Measurements from ENCODE around the gene RRAGB. TPM values are rescaled to one million over a fixed set of nuclear protein-coding genes. Genes with fewer than 3 reads are reported as not detected.
"Not testable (repeated sequence)": the region's sequence is repeated elsewhere in the genome, so short reads cannot be mapped to it uniquely, and the experiment has no call there.

Gene RRAGB, protein sequence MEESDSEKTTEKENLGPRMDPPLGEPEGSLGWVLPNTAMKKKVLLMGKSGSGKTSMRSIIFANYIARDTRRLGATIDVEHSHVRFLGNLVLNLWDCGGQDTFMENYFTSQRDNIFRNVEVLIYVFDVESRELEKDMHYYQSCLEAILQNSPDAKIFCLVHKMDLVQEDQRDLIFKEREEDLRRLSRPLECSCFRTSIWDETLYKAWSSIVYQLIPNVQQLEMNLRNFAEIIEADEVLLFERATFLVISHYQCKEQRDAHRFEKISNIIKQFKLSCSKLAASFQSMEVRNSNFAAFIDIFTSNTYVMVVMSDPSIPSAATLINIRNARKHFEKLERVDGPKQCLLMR
- total RNA-seq (2014; rRNA removed; shearing (Covaris generic); ENCODE audit: low replicate concordance): 6.0 and 20.2 TPM in 2 replicates

DNA sequence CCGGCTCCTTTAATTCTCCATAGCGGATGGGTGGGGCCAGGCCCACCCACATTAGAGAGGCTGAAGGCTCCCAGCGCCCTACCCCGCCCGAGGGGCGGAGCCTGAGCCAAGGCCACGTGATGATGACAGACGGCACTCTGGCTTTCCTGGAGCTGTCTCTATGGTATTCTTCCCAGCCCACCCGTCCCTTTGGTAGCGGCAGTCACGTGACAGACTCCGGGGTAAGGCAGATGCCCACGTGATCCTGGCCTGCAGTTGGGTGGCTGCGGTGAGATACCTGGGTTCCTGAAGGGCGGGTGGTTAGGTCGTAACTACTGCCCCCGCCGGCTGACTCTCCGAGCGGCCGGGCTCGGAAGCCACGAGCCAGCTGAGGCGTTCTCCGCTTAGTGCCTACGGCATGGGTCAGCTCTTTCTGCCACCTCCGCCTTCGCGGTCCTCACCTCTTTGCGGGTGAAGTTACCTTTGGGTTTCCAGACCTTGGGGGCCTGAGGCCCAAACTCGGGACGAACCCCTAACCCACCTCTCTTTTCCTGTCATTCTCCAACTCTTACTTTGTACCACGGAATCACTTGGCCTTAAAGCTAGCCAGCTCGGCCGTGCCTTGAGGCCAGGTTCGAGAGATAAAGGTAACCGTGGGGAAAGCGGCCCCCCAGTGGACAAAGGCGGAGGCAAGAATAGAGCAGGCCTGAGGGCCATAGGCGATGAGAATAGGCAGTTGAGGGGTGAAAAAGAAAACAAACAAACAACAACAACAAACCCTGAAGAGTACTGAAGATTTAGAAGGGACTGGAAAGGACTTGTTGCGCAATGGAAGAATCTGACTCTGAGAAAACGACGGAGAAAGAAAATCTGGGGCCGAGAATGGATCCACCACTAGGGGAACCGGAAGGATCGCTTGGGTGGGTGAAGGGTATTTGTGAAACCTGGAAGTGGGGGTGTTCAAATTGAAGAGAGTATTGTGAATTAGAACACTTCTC lies at the start of gene RRAGB:
Gene RRAGB (plus strand): TSS at position 229 of the 977 bp plus-strand sequence. CDS start 579 bp downstream, at position 808.
- in situ Hi-C loops (cut with HindIII; ENCODE audit: low pct_unique_long_range_greater_than_20kb, low sequenced_read_pairs): no loop called here

DNA sequence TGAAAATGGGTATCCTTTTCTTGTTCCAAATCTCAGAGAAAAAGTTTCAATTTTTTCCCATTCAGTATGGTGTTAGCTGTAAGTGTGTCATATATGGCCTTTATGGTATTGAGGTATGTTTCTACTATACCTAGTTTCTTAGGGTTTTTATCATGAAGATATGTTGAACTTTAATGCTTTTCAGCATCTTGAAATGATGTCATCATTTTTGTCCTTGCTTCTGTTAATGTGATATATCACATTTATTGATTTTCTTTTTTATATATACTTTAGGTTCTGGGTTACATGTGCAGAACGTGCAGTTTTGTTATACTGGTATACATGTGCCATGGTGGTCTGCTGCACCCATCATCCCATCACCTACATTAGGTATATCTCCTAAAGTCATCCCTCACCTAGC lies 49.5 kb upstream of the RRAGB start:
- DNase-seq (ENCODE audit: low read depth): no peak
- in situ Hi-C loops (cut with HindIII; ENCODE audit: low pct_unique_long_range_greater_than_20kb, low sequenced_read_pairs): no loop called here

More for the DNA sequence above, at the start of gene RRAGB:
- DNase-seq (ENCODE audit: low read depth): peak; percentile 92

DNA sequence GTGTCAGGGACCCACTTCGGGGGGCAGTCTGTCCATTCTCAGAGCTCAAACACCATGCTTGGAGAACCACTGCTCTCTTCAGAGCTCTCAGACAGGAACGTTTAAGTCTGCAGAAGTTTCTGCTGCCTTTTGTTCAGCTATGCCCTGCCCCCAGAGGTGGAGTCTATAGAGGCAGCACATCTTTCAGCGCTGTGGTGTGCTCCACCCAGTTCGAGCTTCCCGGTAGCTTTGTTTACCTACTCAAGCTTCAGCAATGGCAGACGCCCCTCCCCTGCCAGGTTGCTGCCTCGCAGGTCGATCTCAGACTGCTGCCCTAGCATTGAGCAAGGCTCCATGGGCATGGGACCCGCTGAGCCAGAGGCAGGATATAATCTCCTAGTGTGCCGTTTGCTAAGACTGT lies 29.0 kb upstream of the RRAGB start:
- DNase-seq (ENCODE audit: low read depth); in situ Hi-C loops (cut with HindIII; ENCODE audit: low pct_unique_long_range_greater_than_20kb, low sequenced_read_pairs): not testable (repeated sequence)

DNA sequence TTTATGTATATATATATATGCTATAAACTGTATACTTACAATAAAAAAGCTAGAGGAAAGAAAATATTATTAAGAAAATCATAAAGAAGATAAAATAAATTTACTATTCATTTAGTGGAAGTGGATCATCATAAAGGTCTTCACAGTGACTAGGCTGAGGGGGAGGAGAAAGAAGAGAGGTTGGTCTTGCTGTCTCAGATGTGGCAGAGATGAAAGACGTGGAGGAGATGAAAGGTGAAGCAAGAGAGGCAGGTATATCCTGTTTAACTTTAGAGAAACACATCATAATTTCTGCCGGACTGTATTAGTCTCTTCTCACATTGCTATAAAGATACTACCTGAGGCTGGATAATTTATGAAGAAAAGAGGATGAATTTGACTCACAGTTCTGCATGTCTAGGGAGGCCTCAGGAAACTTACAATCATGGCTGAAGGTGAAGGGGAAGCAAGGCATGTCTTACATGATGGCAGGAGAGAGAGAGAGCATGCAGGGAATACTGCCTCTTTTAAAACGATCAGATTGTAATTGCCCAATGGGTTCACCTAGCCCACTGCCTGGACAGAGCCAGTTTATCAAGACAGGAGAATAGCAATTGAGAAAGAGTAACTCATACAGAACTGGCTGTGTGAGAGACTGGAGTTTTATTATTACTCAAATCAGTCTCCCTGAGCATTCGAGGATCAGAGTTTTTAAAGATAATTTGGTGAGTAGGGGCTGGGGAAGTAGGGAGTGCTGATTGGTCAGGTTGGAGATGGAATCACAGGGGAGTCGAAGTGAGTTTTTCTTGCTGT lies 22.1 kb upstream of the RRAGB start:
- in situ Hi-C loops (cut with HindIII; ENCODE audit: low pct_unique_long_range_greater_than_20kb, low sequenced_read_pairs): no loop called here

DNA sequence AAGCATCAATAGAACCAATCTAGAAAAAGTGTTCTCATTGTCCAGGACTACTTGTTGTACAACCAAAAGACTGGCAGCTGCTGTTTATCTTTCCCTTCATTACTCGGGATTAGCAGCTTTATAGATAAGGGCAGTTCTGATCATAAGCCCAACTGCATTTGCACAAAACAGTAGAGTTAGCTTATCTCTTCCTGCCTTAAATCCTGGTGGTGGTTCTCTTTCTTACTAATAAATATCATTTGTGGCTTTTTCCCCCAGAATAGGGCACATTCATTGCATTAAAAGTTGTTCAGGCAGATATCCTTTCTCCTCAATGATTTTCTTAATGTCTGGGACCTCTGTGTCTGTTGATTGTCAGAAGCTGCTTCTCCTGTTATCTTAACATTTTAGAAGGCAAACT lies 20.2 kb upstream of the RRAGB start:
- in situ Hi-C loops (cut with HindIII; ENCODE audit: low pct_unique_long_range_greater_than_20kb, low sequenced_read_pairs): no loop called here
- no peak for DNase-seq (ENCODE audit: low read depth)

More for the DNA sequence above, 22.1 kb upstream of the RRAGB start:
- no peak for DNase-seq (ENCODE audit: low read depth)

DNA sequence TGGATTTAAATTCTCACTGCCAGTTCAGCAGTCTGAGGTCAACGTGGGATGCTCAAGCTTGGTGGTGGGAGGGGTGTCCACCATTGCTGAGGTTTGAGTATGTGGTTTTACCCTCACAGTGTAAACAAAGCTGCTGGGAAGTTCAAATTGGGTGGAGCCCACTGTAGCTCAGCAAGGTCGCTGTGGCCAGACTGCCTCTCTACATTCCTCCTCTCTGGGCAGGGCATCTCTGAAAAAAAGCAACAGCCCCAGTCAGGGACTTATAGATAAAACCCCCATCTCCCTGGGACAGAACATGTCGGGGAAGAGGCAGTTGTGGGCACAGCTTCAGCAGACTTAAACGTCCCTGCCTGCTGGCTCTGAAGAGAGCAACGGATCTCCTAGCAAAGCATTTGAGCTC lies 14.9 kb upstream of the RRAGB start:
- DNase-seq (ENCODE audit: low read depth): no peak
- in situ Hi-C loops (cut with HindIII; ENCODE audit: low pct_unique_long_range_greater_than_20kb, low sequenced_read_pairs): no loop called here

DNA sequence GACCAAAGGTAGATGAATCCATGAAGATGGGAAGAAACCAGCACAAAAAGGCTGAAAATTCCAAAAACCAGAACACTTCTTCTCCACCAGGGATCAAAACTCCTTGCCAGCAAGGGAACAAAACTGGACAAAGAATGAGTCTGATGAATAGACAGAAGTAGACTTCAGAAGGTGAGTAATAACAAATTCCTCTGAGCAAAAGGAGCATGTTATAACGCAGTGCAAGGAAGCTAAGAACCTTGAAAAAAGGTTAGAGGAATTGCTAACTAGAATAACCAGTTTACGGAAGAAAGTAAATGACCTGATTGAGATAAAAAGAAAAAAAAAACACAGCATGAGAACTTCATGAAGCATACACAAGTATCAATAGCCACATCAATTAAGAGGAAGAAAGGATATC lies 14.1 kb upstream of the RRAGB start:
- DNase-seq (ENCODE audit: low read depth); in situ Hi-C loops (cut with HindIII; ENCODE audit: low pct_unique_long_range_greater_than_20kb, low sequenced_read_pairs): not testable (repeated sequence)

DNA sequence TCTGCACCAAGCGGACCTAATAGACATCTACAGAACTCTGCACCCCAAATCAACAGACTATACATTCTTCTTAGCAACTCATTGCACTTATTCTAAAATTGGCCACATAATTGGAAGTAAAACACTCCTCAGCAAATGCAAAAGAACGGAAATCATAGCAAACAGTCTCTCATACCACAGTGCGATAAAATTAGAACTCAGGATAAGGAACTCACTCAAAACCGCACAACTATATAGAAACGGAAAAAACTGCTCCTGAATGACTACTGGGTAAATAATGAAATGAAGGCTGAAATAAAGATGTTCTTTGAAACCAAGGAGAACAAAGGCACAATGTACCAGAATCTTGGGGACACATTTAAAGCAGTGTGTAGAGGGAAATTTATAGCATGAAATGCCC lies 12.5 kb upstream of the RRAGB start:
- in situ Hi-C loops (cut with HindIII; ENCODE audit: low pct_unique_long_range_greater_than_20kb, low sequenced_read_pairs); DNase-seq (ENCODE audit: low read depth): not testable (repeated sequence)

DNA sequence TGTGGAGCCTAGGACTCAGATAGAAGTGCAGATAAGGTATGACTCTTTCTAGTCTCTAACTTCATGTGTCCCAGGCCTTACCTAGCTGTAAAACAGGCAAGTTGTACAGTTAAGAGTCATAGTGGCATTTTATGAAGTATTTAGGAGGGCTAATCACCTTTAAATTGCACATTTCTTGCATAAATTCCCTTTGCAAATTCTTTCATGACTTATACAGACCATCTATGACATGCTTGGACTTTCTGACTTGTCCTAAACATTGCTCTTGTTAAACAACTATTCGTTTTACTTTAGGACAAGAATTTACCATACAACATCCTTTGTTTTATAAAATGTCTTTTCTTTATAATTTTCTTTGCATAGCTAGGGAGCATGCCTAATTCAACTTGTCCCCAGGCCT lies 7.8 kb upstream of the RRAGB start:
- in situ Hi-C loops (cut with HindIII; ENCODE audit: low pct_unique_long_range_greater_than_20kb, low sequenced_read_pairs): no loop called here
- DNase-seq (ENCODE audit: low read depth): peak; percentile 8

DNA sequence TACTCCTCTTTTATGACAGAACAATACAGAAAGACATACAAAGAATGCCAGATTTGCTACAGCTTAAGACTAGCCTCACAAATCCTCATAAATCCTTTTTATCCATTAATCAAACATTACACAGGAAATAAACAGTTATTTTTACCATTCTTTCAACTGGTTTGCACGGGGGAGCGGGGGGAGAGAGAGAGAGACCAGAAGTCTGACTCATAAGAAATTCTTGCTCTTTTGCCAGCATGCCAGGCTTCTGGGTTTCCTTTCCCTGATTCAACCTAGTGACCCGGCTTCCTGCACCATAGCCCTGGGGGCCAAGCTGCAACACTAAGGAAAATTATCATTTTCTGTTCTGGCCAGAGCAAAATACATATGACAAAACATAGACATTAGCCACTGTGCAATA lies 6.8 kb upstream of the RRAGB start:
- in situ Hi-C loops (cut with HindIII; ENCODE audit: low pct_unique_long_range_greater_than_20kb, low sequenced_read_pairs): no loop called here
- DNase-seq (ENCODE audit: low read depth): peak; percentile 4

DNA sequence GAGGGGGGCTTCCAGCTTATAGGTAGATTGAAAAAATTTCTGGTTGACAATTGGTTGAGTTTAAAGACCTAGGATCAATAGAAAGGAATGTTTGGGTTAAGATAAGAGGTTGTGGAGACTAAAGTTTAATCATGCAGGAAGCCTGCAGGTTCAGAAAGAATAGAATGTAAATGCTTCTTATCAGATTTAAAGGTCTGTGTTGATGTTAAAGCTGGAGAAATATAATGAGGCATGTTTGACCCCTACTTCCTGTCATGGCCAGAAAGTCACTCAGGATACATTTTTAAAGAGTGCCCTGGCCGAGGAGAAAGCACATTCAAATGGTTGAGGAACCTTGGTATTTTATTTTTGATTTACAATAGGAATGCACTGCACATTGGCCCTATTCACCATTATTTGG lies 3.9 kb upstream of the RRAGB start:
- in situ Hi-C loops (cut with HindIII; ENCODE audit: low pct_unique_long_range_greater_than_20kb, low sequenced_read_pairs): no loop called here
- DNase-seq (ENCODE audit: low read depth): no peak

DNA sequence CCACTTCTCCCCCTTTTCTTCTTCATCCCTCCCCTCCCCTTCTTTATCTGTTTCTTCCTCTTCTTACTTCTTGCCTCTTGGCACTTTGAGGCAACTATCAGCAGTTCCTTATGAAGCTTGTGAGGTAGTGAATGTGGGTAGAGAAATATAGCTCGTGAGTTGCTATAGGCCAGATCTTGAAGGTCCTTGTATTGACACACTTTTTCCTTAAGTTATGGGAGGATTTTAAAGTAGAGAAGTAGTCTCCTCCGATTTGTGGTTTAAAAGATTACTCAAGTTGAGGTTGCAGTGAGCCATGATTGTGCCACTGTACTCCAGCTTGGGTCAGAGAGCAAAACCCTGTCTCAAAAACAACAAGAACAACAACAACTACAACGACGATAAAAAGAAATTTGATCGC lies 3.4 kb upstream of the RRAGB start:
- DNase-seq (ENCODE audit: low read depth): no peak
- in situ Hi-C loops (cut with HindIII; ENCODE audit: low pct_unique_long_range_greater_than_20kb, low sequenced_read_pairs): no loop called here

DNA sequence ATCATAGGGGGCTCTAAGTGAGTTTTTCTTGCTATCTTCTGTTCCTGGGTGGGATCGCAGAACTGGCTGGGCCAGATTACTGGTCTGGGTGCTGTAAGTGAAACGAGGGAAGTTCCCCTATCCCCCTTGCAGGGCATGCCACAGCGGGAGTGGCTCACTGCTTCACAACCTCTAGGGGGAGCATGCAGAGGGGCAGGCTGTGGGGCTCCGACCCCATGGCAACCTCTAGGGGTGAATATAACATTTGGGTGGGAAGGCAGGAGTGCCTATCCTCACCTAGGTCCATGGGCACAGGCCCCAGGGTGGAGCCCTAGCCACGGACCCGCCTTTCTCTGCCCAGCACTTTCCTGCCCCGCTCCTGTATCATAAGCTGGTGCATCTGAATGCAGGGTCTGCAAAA lies 1.7 kb upstream of the RRAGB start:
- DNase-seq (ENCODE audit: low read depth): no peak
- in situ Hi-C loops (cut with HindIII; ENCODE audit: low pct_unique_long_range_greater_than_20kb, low sequenced_read_pairs): no loop called here

DNA sequence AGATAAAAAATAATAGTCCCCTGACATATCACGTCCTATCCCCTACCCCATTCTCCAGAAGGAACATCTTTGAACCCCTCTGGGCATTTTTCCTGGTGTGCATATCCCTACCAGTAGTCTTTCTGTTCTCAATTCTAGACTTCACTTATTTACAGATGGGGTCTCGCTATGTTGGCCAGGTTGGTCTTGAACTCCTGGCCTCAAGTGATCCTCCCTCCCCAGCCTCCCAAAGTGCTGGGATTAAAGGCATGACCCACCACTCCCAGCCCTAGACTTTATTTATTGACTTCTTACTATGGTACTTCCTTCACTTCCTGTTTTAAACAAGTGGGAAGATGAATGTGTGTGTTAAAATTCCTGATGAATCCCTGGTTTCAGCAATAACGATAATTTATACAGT lies 612 bp upstream of the RRAGB start:
- in situ Hi-C loops (cut with HindIII; ENCODE audit: low pct_unique_long_range_greater_than_20kb, low sequenced_read_pairs): no loop called here
- no peak for DNase-seq (ENCODE audit: low read depth)

DNA sequence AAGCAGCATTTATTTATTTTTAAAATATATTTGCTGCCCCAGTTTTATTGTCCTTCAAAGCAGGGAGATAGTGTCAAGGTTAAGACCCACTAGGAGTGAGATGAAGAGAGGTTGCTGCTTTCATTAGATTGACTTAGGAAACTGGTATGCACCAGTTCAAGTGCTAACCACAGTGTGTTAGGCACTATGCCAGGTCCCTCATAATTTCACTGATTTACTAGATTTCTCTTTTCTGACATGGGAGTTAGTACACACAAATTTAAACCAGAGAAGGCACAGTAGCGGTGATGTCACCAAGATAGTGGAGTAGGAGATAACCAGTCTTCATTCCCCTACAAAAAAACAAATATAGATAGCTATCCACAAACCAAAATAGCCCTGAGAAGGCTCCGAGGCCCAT lies 14.3 kb downstream of the RRAGB start:
- DNase-seq (ENCODE audit: low read depth): no peak
- in situ Hi-C loops (cut with HindIII; ENCODE audit: low pct_unique_long_range_greater_than_20kb, low sequenced_read_pairs): no loop called here

DNA sequence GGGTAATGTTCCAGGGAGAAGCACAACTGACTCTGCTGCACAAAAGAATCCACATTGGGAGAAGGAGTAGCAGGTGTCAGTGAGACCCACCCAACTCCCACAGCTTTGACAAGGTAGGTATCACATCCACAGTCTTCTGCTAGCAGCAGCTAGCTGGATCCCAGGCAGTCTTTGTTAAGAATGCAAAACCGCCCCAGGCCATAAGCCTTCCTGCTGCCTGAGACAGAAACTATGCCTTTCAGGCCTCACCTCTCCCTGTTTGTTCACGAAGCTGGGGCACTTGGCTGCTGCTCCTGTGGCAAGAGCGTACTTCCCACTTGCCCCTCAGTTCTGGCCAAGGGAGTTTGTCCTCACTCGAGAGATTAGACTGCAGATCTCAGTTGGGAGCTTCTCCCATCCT lies 21.4 kb downstream of the RRAGB start:
- in situ Hi-C loops (cut with HindIII; ENCODE audit: low pct_unique_long_range_greater_than_20kb, low sequenced_read_pairs): no loop called here
- DNase-seq (ENCODE audit: low read depth): no peak

DNA sequence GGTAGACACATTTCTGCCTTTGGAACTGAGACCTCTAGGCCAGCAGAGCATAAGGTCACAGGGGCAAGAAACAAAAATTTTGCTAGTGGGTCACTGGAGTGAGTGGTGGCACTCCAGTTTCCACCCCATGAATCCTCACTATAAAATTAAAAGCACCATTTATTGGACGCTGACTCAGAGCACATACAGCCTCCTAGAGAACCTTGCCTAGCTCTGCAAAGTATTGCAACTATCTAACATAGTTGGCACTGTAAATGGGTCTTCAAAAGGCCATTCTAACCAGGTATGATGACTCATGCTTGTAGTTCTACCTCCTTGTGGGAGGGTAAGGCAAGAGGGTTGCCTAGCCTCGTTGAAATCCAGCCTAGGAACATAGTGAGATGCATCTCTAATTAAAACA lies 25.1 kb downstream of the RRAGB start:
- in situ Hi-C loops (cut with HindIII; ENCODE audit: low pct_unique_long_range_greater_than_20kb, low sequenced_read_pairs): no loop called here
- DNase-seq (ENCODE audit: low read depth): no peak

DNA sequence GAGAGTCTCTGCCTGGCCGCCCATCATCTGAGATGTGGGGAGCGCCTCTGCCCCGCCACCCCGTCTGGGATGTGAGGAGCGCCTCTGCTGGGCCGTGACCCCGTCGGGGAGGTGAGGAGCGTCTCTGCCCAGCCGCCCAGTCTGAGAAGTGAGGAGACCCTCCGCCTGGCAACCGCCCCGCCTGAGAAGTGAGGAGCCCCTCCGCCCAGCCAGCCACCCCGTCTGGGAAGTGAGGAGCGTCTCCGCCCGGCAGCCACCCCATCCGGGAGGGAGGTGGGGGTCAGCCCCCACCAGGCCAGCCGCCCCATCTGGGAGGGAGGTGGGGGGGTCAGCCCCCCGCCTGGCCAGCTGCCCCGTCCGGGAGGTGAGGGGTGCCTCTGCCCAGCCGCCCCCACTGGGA lies 30.9 kb downstream of the RRAGB start:
- in situ Hi-C loops (cut with HindIII; ENCODE audit: low pct_unique_long_range_greater_than_20kb, low sequenced_read_pairs); DNase-seq (ENCODE audit: low read depth): not testable (repeated sequence)
